ENCODE results near the gene SYT7. TPM values are rescaled to one million over a fixed set of nuclear protein-coding genes. Genes with fewer than 3 reads are reported as not detected.

The SYT7 gene
- total and polyA plus RNA-seq, 4 donors, result 1.7 to 10.6 (median 3.8) TPM

DNA sequence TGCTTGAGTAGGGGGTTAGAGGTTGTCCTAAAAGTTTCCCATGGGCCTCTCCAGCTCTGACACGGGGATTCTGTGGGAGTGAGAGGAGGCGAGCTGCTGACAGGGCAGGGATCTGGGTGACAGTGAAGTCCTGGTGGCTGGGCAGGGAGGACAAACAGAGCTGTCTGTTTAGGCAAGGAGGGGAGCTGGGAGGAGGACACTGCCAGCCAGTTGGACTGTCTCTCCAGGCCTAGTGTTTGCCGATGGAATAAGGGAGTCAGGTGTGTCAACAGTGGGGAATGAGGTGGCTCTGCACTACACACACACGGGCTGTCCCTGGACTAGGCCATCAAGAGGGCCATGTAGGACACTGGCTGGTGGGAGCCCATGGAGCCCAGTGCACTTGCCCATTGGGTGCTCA lies 20.6 kb upstream of the SYT7 start:
- ATAC-seq (ENCODE audit: insufficient read depth, low FRiP score) (no peak), DNase-seq (no peak)
- Histone ChIP-seq H3K4me3 (no peak overlapping the region), H3K27me3 (ENCODE audit: control insufficient read depth in 3 of 3, insufficient read depth in 3 of 3, low read length in 2 of 3) (no peaks in the 10 kb centered on the region), H3K27ac (ENCODE audit: low read depth in 1 of 2, low read length in 1 of 2) (no peak overlapping the region), H3K36me3 (ENCODE audit: control insufficient read depth in 4 of 4, insufficient read depth in 4 of 4, low read length in 4 of 4) (no peaks in the 10 kb centered on the region), H3K9me3 (ENCODE audit: control insufficient read depth in 4 of 4, insufficient read depth in 3 of 4, low read length in 3 of 4) (no peaks in the 10 kb centered on the region), H3K9ac (ENCODE audit: insufficient read depth in 1 of 2, low read length in 2 of 2) (no peak overlapping the region), H3K4me1 (ENCODE audit: control insufficient read depth in 5 of 5, insufficient read depth in 5 of 5, low read length in 5 of 5) (peaks cover 0 to 8% (median 0%) of the 10 kb centered on the region in 5 donors)
- WGBS, 2 donors, result 79 to 93% methylated on average over 4 of the region's 4 CpGs
- TF ChIP-seq, protein P1, sequence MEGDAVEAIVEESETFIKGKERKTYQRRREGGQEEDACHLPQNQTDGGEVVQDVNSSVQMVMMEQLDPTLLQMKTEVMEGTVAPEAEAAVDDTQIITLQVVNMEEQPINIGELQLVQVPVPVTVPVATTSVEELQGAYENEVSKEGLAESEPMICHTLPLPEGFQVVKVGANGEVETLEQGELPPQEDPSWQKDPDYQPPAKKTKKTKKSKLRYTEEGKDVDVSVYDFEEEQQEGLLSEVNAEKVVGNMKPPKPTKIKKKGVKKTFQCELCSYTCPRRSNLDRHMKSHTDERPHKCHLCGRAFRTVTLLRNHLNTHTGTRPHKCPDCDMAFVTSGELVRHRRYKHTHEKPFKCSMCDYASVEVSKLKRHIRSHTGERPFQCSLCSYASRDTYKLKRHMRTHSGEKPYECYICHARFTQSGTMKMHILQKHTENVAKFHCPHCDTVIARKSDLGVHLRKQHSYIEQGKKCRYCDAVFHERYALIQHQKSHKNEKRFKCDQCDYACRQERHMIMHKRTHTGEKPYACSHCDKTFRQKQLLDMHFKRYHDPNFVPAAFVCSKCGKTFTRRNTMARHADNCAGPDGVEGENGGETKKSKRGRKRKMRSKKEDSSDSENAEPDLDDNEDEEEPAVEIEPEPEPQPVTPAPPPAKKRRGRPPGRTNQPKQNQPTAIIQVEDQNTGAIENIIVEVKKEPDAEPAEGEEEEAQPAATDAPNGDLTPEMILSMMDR (IDR thresholded peaks at IDR 0.05; ENCODE audit: control extremely low read depth, extremely low read depth), result no peak

DNA sequence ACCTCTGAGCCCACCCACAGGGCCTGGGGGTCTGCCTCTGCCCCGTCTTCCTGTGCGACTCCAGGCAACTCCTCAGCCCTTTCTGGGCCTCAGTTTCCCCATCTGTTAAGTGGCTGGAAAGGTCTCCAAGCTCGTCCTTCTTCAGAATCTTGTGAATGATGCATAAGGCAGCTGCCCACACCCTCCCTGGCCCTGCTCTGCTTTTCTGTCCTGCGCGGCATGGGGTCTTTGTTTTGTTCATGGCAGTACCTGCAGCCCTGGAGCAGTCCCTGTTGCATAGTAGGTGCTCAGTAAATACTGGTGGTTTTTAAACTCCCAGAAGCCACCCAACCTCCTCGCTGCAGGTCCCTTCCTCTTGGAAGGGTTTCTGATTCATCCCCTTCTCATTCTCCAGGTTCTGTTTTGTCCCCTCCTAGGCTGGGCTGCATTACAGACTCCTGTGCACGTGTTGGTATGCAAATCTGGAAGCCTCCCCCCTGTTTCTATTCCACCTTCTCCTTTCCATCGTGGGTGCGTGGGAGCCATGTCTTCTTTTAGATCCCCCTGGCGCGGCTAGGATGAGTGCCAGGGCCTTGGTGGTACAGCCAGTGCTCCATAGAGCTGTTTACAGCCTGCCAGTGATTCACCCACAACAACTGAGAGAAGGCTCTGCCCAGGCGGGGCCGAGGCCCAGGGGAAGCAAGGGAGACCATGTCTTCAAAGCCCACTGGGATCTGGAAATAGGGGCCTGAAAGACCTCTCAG lies 19.3 kb upstream of the SYT7 start:
- DNase-seq (no peak), ATAC-seq (ENCODE audit: insufficient read depth, low FRiP score) (no peak)
- Histone ChIP-seq H3K4me1 (ENCODE audit: control insufficient read depth in 5 of 5, insufficient read depth in 5 of 5, low read length in 5 of 5) (peaks cover 0 to 8% (median 0%) of the 10 kb centered on the region in 5 donors), H3K27me3 (ENCODE audit: control insufficient read depth in 3 of 3, insufficient read depth in 3 of 3, low read length in 2 of 3) (no peaks in the 10 kb centered on the region), H3K27ac (ENCODE audit: low read depth in 1 of 2, low read length in 1 of 2) (no peak overlapping the region), H3K4me3 (no peak overlapping the region), H3K36me3 (ENCODE audit: control insufficient read depth in 4 of 4, insufficient read depth in 4 of 4, low read length in 4 of 4) (no peaks in the 10 kb centered on the region), H3K9ac (ENCODE audit: insufficient read depth in 1 of 2, low read length in 2 of 2) (no peak overlapping the region), H3K9me3 (ENCODE audit: control insufficient read depth in 4 of 4, insufficient read depth in 3 of 4, low read length in 3 of 4) (no peaks in the 10 kb centered on the region)
- TF ChIP-seq, protein P1 (IDR thresholded peaks at IDR 0.05; ENCODE audit: control extremely low read depth, extremely low read depth), result no peak
- WGBS, 2 donors, result 84% methylated on average over 13 of the region's 13 CpGs

DNA sequence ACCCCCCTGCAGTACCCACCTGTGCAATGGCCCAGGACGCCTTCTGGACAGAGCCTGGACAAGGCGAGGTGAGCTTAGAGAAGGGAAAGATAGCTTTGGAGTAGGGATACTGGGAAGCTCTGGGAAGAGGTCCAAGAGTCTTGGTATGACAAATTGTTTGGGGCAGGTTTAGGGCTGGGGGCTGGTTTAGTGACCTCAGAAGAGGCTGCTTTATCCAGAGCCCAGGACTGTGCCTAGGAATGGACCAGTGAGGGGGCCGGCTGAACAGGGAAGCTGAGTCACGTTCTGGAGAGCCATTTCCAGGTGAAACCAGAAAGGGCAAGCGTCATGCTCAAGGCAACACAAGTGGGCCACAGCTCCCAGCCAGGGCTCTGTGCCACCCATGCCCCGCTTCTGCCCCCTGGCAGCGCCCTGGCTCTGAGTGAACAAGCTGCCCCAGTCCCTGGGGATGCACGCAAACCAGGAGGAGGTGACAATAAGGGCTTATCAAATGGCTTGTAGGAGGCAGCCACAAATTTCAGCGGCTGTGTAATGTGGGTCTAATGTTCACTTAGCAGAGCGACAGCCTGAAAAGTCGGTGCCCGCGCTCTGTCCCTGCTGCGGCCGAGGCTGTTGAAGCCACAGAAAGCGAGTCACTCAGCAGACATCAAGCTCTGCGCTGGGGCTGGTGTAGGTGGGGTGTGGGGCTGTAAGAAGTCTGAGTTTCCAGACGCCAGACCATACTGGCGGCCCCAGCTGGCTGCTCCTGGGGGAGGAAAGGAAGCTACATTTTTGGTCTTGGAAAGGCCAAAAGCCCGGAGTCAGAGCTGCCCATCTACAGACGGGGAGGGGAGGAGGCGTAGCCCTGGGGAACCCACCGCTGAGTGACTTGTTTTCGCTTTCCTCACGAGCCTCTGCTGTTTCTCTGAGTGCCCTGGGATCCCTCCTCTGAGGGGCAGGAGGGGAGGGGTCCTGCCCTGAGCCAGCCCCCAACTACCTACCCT lies 18.3 kb upstream of the SYT7 start:
- Histone ChIP-seq H3K27me3 (ENCODE audit: control insufficient read depth in 3 of 3, insufficient read depth in 3 of 3, low read length in 2 of 3) (no peaks in the 10 kb centered on the region), H3K9me3 (ENCODE audit: control insufficient read depth in 4 of 4, insufficient read depth in 3 of 4, low read length in 3 of 4) (no peaks in the 10 kb centered on the region), H3K9ac (ENCODE audit: insufficient read depth in 1 of 2, low read length in 2 of 2) (no peak overlapping the region), H3K36me3 (ENCODE audit: control insufficient read depth in 4 of 4, insufficient read depth in 4 of 4, low read length in 4 of 4) (no peaks in the 10 kb centered on the region), H3K4me1 (ENCODE audit: control insufficient read depth in 5 of 5, insufficient read depth in 5 of 5, low read length in 5 of 5) (peaks cover 0 to 8% (median 0%) of the 10 kb centered on the region in 5 donors), H3K4me3 (no peak overlapping the region), H3K27ac (ENCODE audit: low read depth in 1 of 2, low read length in 1 of 2) (peak overlapping the region in 1 of 2 donors; percentile 48)
- TF ChIP-seq, protein P1 (IDR thresholded peaks at IDR 0.05; ENCODE audit: control extremely low read depth, extremely low read depth), result no peak
- ATAC-seq (ENCODE audit: insufficient read depth, low FRiP score) (no peak), DNase-seq (peak; percentile 18 to 25 (median 20))
- WGBS, 2 donors, result 49% methylated on average over 25 of the region's 25 CpGs
